ENCODE data around the gene SLX4. TPM values are rescaled to one million over a fixed set of nuclear protein-coding genes. Genes with fewer than 3 reads are reported as not detected.

Gene SLX4
- total and polyA plus RNA-seq, 9 of the 15 experiments (the other 6 are each of a cell fraction or from before 2014, with no cell fraction given): 0.29 to 7.9 (median 3.8) TPM

GRCh38 chr16:3584412-3584811 is 27.0 kb downstream of the SLX4 start:
- H2AFZ ChIP-seq (ENCODE audit: low read depth, low read length): no peak overlapping the region
- DNase-seq (ENCODE audit: extremely low read depth in 1 of 4, low spot score in 3 of 4) (no peak), ATAC-seq (no peak), FAIRE-seq (no peak)
- in situ Hi-C loops (cut with MboI): no loop called here
- no peaks in the 10 kb centered on the region for H3K9me3 ChIP-seq (replicated peaks; ENCODE audit: control insufficient read depth, insufficient read depth, low read depth, low read length)
- POLR2A ChIA-PET: no interaction called here
- H3K4me1 ChIP-seq (replicated peaks in 1 of 2; ENCODE audit: control insufficient read depth in 2 of 2, insufficient read depth in 2 of 2, low read length in 2 of 2): peaks cover 3 to 23% of the 10 kb centered on the region in 2 experiments; a peak in 4 of 5 replicates
- 91% methylated on average over 6 of the region's 8 CpGs for WGBS (ENCODE audit: insufficient coverage, low coverage, missing lambda C conversion rate)
- H3K4me3 ChIP-seq: no peak overlapping the region
- no peaks in the 10 kb centered on the region for H3K79me2 ChIP-seq (ENCODE audit: control insufficient read depth, insufficient read depth, low read length)
- H3K9me1 ChIP-seq (ENCODE audit: control insufficient read depth, insufficient read depth, low read length): peaks cover 3% of the 10 kb centered on the region
- CTCF ChIA-PET (ENCODE audit: low intra/inter-chr PET ratio): no interaction called here
- H3K9ac ChIP-seq (ENCODE audit: insufficient read depth in 1 of 2, low read depth in 2 of 2, low read length in 2 of 2): no peak overlapping the region
- no peaks in the 10 kb centered on the region; the same call in 1 of the 2 replicates for H4K20me1 ChIP-seq (replicated peaks; ENCODE audit: control insufficient read depth, insufficient read depth, low read length)
- no peaks in the 10 kb centered on the region for H3K27me3 ChIP-seq (ENCODE audit: control insufficient read depth in 2 of 2, insufficient read depth in 2 of 2, low read length in 2 of 2)
- H3K4me2 ChIP-seq (ENCODE audit: insufficient read depth, low read length): no peak overlapping the region
- no TSS peak for BruUV-seq (replicated peaks)
- H3K36me3 ChIP-seq (ENCODE audit: control insufficient read depth, insufficient read depth, low read length): peaks cover 18% of the 10 kb centered on the region; the same call in 2 of the 3 replicates
- no peak for TF ChIP-seq NR2C2 (CRISPR knock-in tag; IDR thresholded peaks at IDR 0.05)
- no peak for TF ChIP-seq NR2C2 (tag; IDR thresholded peaks at IDR 0.05)
- TF ChIP-seq ZNF133 (CRISPR knock-in tag; IDR thresholded peaks at IDR 0.05): no peak
- no peak for TF ChIP-seq ZFX (CRISPR knock-in tag; IDR thresholded peaks at IDR 0.05)
- TF ChIP-seq PKNOX1 (IDR thresholded peaks at IDR 0.05): no peak
- no peak overlapping the region for H3K27ac ChIP-seq (ENCODE audit: extremely low read depth, low read depth, low read length)
- intact Hi-C loops (cut with micrococcal nuclease): no loop called here
